Retina (tissue), 1 donor: ENCODE results near the gene RPS21.
A peak's percentile ranks its signal among the peaks of the same experiment; 100 is the strongest.

Experiments
- DNase-seq: peaks from one replicate; pipeline ENCODE4 v3.0.0-alpha.2; 2016

RPS21 gene

GRCh38 chr20:62381202-62381797 lies 5.6 kb upstream of the RPS21 start:
- DNase-seq = no peak

GRCh38 chr20:62381842-62382241 lies 5.1 kb upstream of the RPS21 start:
- DNase-seq = no peak

- peak; percentile 80 for DNase-seq
Measured at GRCh38 chr20:62382306-62383198, 4.4 kb upstream of the RPS21 start.

- DNase-seq = peak; percentile 13
Measured at GRCh38 chr20:62387219-62387913, 463 bp downstream of the RPS21 start.

- no peak for DNase-seq
Measured at GRCh38 chr20:62387933-62388635, 1.2 kb downstream of the RPS21 start.

GRCh38 chr20:62388839-62389600 lies 2.1 kb downstream of the RPS21 start:
- DNase-seq = no peak

GRCh38 chr20:62389601-62390087 lies 2.7 kb downstream of the RPS21 start:
- no peak for DNase-seq

- no peak for DNase-seq
Measured at GRCh38 chr20:62390317-62391164, 3.6 kb downstream of the RPS21 start.

- DNase-seq = no peak
Measured at GRCh38 chr20:62391165-62392076, 4.5 kb downstream of the RPS21 start.

- no peak for DNase-seq
Measured at GRCh38 chr20:62392077-62392418, 5.1 kb downstream of the RPS21 start.

GRCh38 chr20:62392621-62393334 lies 5.9 kb downstream of the RPS21 start:
- DNase-seq = no peak

GRCh38 chr20:62393335-62393665 lies 6.4 kb downstream of the RPS21 start:
- DNase-seq = no peak

GRCh38 chr20:62393830-62394229 lies 6.9 kb downstream of the RPS21 start:
- DNase-seq = no peak

GRCh38 chr20:62394248-62395245 lies 7.6 kb downstream of the RPS21 start:
- DNase-seq = no peak

GRCh38 chr20:62395311-62396242 lies 8.7 kb downstream of the RPS21 start:
- DNase-seq = no peak

- DNase-seq = no peak
Measured at GRCh38 chr20:62396367-62397239, 9.7 kb downstream of the RPS21 start.
